IPS-15b (cell line): ENCODE data around the gene LZTR1.
"Not testable (repeated sequence)": the region's sequence is repeated elsewhere in the genome, so short reads cannot be mapped to it uniquely, and the experiment has no call there.

Source experiments
- H3K27me3 ChIP-seq: one replicate; pipeline ENCODE4 v1.6.1; 2013; ENCODE audit warnings: low read length; ENCODE audit not compliant: control insufficient read depth, insufficient read depth
- H3K36me3 ChIP-seq: one replicate; pipeline ENCODE4 v1.6.1; 2013; ENCODE audit warnings: low read length; ENCODE audit not compliant: control insufficient read depth, insufficient read depth
- H3K4me1 ChIP-seq: one replicate; pipeline ENCODE4 v1.6.1; 2013; ENCODE audit warnings: mild to moderate bottlenecking, low read length; ENCODE audit not compliant: control insufficient read depth, insufficient read depth
- H3K4me3 ChIP-seq: one replicate; pipeline ENCODE4 v1.5.1; 2013; ENCODE audit warnings: low read depth, low read length
- H3K9ac ChIP-seq: one replicate; pipeline ENCODE4 v1.6.1; 2013; ENCODE audit warnings: low read depth, mild to moderate bottlenecking, low read length
- H3K9me3 ChIP-seq: one replicate; pipeline ENCODE4 v1.6.1; 2013; ENCODE audit warnings: mild to moderate bottlenecking, low read length; ENCODE audit not compliant: control insufficient read depth, insufficient read depth

LZTR1 gene

GRCh38 chr22:20998411-20999336 is 16.6 kb downstream of the LZTR1 start:
- H3K36me3 ChIP-seq, result peaks cover 17% of the 10 kb centered on the region
- H3K4me3 ChIP-seq, result no peak overlapping the region
- no peaks in the 10 kb centered on the region for H3K9me3 ChIP-seq
- no peak overlapping the region for H3K9ac ChIP-seq
- no peaks in the 10 kb centered on the region for H3K27me3 ChIP-seq
- H3K4me1 ChIP-seq, result peaks cover 3% of the 10 kb centered on the region

DNA sequence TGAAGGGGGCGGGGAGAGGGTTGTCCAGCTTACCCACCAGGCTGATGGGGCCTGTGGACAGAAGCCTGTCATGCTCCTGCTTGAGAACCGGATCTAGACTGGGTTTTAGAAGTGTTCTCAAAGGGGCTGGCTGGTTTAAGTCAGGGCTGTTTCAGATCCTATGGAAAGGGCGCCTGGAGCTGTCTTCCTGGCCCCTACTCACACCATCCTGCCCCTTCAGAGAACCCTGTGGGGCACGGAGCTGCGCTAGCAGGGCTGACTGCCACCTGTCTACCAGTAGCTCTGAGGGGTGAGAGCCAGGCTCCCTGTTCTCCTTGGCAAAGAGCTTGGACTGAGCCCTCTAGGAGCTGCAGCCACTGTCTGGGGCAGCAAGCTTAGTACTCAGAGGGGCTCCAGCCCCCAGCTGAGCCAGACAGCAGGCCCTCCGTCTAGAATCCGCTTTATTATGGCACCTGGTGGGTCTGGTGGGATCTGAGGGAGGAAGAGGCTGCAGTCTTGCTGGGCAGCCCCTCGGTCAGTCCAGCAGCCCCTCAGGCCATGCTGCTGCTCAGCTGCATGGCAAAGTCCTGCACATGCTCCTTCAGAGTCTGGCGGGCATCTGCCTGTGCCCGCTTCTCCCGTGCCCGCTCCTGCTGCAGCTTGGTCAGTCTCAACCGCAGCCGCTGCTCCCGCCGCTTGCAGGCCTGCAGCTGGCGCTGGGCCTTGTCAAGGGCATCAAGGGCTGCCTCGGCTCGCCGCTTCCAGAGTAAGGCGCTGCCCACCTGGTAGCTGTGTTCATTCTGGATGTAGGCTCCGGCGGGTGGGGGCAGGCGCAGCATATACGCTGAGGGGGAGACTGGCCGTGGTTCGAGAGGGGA is 17.5 kb downstream of the LZTR1 start:
- Histone ChIP-seq H3K4me1 (peaks cover 3% of the 10 kb centered on the region), H3K9ac (no peak overlapping the region), H3K4me3 (no peak overlapping the region), H3K36me3 (peaks cover 17% of the 10 kb centered on the region), H3K27me3 (no peaks in the 10 kb centered on the region), H3K9me3 (no peaks in the 10 kb centered on the region)

- Histone ChIP-seq H3K4me1 (peaks cover 3% of the 10 kb centered on the region), H3K9ac (peak overlapping the region; percentile 83), H3K27me3 (no peaks in the 10 kb centered on the region), H3K9me3 (no peaks in the 10 kb centered on the region), H3K36me3 (peaks cover 15% of the 10 kb centered on the region), H3K4me3 (peak overlapping the region; percentile 85)
These were observed 18.3 kb downstream of the LZTR1 start for GRCh38 chr22:21000207-21000986.

DNA sequence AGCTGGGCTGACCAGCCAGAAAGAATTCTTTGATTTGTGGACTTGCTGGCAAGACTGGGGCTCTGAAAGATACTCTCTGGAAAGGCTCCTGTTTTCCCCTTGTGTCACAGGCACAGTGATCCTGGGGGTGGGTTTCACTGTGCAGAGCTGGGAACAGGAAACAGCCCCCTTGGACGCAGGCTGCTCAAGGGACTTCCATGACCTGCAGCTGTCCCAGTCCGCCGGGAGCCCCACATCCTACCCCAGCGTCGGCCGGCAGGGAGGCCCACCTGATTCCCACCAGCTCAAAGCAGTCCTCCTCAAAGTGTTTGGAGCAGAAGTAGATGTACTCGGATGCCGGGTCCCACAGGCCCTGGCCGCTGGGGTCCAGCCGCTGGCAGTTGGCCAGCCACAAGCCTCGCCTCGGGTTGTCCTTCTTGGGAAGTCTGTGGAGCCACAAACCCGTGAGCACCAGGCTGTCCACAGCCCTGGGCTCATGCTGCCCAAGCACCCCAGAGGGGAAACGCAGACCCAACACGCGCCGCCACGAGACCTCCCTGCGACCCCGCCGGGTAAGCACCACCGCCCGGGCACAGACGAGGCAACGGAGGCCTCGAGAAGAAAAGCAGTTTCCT is 19.0 kb downstream of the LZTR1 start:
- peaks cover 3% of the 10 kb centered on the region for H3K4me1 ChIP-seq
- no peaks in the 10 kb centered on the region for H3K9me3 ChIP-seq
- H3K9ac ChIP-seq, result peak overlapping the region; percentile 83
- no peaks in the 10 kb centered on the region for H3K27me3 ChIP-seq
- peaks cover 13% of the 10 kb centered on the region for H3K36me3 ChIP-seq
- peak overlapping the region; percentile 85 for H3K4me3 ChIP-seq

DNA sequence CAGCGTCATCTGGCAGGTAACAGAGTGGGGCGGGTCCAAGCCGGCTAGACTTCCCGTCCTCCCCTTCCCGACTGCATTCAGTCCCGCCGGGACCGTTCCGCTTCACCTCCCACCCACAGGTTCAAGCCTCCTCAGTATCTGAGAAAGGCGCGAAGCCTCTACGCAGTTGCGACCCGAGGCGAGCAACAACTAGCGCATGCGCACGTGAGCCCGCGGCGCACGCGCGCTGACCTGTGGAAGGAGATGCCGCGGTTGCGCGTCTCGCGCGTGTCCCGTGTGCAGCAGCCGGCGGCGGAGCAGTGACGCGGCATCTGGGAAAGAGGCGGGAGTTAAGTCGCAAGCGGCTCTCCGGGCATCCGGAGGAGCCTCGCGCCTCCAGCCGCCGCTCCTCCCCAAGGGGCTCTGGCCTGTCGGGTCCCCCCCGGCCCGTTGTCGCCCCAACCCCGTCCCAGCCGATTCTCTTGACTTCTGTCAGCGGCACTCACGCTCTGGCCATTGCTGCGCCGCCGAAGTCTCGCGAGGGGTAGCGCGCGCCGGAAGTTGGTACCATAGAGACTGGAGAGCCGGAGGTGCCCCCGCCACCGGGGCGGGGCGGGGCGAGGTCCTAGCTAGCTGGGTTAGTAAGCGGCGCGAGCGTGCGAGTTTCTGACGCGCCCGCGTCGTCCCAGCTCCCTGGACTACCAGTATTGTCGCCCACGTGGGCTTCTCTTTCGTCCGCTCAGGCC is 19.7 kb downstream of the LZTR1 start, which contains the start of gene THAP7:
Gene THAP7 (minus strand): TSS at position 518 of the 725 bp plus-strand sequence. CDS start 207 bp downstream, at position 311.
- peak within 1 kb of the TSS; percentile 85 for H3K4me3 ChIP-seq
- H3K36me3 ChIP-seq, result peaks cover 13% of the 10 kb centered on the region
- H3K9ac ChIP-seq, result peak within 1 kb of the TSS; percentile 83
- peaks cover 3% of the 10 kb centered on the region for H3K4me1 ChIP-seq
- no peaks in the 10 kb centered on the region for H3K9me3 ChIP-seq
- no peaks in the 10 kb centered on the region for H3K27me3 ChIP-seq

DNA sequence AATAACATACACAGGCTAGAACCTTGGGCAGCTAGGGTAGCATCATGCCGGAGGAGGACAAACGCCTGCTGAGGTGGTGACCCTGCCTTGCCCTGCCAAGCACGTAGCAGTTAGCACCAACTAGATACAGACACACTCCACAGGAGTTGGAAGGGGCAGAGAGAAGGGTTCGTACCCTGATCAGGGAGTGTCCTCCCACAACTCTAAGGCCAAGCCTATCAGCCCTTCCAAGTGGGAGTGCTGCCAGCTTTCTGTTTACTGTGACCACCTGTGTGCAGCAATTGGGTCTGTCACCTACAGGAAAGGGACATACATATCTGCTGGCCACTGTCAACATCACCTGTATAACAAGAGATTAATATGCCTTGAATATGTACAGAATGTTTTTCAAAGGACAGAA is 21.7 kb downstream of the LZTR1 start:
- Histone ChIP-seq H3K9ac (no peak overlapping the region), H3K36me3 (peaks cover 10% of the 10 kb centered on the region), H3K4me3 (no peak overlapping the region), H3K4me1 (peaks cover 3% of the 10 kb centered on the region), H3K27me3 (no peaks in the 10 kb centered on the region), H3K9me3 (no peaks in the 10 kb centered on the region)

- not testable (repeated sequence) for H3K9ac ChIP-seq, H3K27me3 ChIP-seq, H3K4me3 ChIP-seq, H3K9me3 ChIP-seq, H3K36me3 ChIP-seq
- H3K4me1 ChIP-seq, result peaks cover 11% of the 10 kb centered on the region
These were observed 27.1 kb downstream of the LZTR1 start for GRCh38 chr22:21009208-21009607.

- Histone ChIP-seq H3K9me3 (no peaks in the 10 kb centered on the region), H3K36me3 (peaks cover 4% of the 10 kb centered on the region), H3K4me1 (peaks cover 11% of the 10 kb centered on the region), H3K27me3 (peaks cover 6% of the 10 kb centered on the region), H3K9ac (no peak overlapping the region), H3K4me3 (peak overlapping the region; percentile 11)
These were observed 27.7 kb downstream of the LZTR1 start for GRCh38 chr22:21009638-21010425.

- Histone ChIP-seq H3K9ac (no peak overlapping the region), H3K9me3 (no peaks in the 10 kb centered on the region), H3K4me1 (peaks cover 11% of the 10 kb centered on the region), H3K27me3 (peaks cover 6% of the 10 kb centered on the region), H3K36me3 (peaks cover 4% of the 10 kb centered on the region), H3K4me3 (no peak overlapping the region)
These were observed 28.5 kb downstream of the LZTR1 start for GRCh38 chr22:21010426-21011113.
